ENCODE measurements around the gene SVBP. TPM values are rescaled to one million over a fixed set of nuclear protein-coding genes. Genes with fewer than 3 reads are reported as not detected.
A peak's percentile ranks its signal among the peaks of the same experiment; 100 is the strongest.
"Not testable (repeated sequence)": the region's sequence is repeated elsewhere in the genome, so short reads cannot be mapped to it uniquely, and the experiment has no call there.

SVBP gene
- total RNA-seq, 2 donors from 2014 or later: 15.8 to 30.6 TPM

DNA sequence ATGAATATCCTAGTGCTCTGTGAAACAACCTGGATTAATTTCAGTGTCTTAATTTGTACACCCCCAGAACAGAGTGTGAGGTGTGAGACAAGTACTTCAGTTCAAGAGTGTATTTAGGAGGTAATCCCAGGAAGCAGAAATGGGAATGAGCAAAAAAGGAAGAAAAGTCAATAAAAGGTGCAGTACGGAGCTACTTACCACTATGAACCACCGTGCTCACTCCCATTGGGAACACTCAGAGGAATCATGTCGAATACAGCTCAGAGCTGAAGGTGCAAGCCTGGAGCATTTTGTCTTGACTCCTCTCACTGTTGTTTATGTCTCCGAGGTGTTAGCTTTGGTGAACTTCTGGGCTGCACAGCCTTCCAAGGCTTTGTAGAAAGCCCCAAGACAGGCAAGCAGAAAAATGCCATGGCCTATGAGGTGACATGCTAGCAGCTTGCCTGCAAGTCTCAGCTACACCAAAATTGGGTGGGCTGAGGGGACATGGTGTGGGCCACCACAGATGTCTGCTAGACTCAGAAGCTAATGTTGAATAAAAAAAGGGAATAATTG is 7.4 kb upstream of the SVBP start:
- DNase-seq (ENCODE audit: low spot score in 2 of 2) (no peak), ATAC-seq (no peak)
- Mint-ChIP-seq H3K36me3 (no peaks in the 10 kb centered on the region), H3K27ac (no peak overlapping the region), H3K9me3 (no peaks in the 10 kb centered on the region)

DNA sequence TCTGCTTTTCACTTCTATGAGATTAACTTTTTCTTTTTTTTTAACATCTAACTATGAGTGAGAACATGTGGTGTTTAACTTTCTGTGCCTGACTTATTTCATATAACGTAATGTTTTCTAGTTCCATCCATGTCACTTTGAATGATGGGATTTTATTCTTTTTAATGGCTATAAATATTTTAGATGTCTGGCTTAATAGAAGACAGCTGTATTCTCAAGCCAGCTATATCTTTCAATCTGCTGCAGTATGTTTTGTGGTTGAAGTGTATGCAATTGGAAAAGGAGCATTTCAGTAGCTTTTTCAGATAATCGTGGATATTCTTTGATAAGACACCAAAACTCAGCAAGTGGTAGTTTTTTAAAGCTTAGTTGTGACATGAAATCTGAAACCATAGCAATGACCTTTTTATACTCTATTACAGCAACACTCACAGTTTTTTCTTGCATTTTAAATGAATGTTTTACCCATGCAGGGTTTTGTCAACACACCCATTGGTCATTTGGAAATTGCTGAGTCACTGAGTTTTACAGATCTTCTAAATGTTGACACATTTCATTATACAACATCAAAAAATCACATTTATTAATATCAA is 5.7 kb upstream of the SVBP start:
- Mint-ChIP-seq H3K27ac (no peak overlapping the region), H3K36me3 (no peaks in the 10 kb centered on the region), H3K9me3 (no peaks in the 10 kb centered on the region)
- no peak for DNase-seq (ENCODE audit: low spot score in 2 of 2)
- ATAC-seq: no peak

DNA sequence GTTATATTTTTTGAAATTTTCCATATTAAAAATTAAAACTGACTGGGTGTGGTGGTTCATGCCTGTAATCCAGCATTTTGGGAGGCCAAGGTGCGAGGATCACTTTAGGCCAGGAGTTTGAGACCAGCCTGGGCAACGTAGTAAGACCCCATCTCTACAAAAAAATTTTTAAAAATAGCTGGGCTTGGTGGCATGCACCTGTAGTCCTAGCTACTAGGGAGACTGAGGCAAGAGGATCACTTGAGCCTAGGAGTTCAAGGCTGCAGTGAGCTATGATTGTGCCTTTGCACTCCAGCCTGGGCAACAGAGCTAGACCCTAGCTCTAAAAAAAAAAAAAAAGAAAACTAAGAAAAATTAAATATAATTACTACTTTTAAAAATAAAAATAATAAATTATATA is 4.5 kb upstream of the SVBP start:
- DNase-seq (ENCODE audit: low spot score in 2 of 2) (no peak), ATAC-seq (no peak)
- H3K27ac Mint-ChIP-seq: no peak overlapping the region
- no peaks in the 10 kb centered on the region for H3K36me3 Mint-ChIP-seq
- no peaks in the 10 kb centered on the region for H3K9me3 Mint-ChIP-seq

DNA sequence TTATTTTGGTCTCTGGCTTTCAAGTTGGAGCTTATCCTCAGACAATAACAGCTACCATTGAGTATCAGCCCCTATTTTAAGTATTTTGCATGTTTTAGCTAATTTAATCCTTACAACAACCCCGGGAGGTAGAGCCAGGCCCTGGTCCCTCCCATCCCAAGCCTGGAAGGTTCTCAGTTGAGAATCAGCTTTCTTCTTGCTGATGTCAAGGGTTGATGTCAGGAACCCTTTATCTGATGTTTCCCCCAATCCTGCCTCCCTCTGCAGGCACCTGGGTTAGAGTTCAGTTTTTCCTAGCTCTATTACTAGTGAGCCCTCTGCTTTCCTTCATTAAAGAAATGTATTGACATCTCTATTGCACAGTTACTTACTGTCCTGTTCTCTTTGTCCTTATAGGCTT is 3.6 kb upstream of the SVBP start:
- Mint-ChIP-seq H3K9me3 (no peaks in the 10 kb centered on the region), H3K36me3 (peaks cover 0 to 5% of the 10 kb centered on the region in 2 donors), H3K27ac (no peak overlapping the region)
- DNase-seq (ENCODE audit: low spot score in 2 of 2) (no peak), ATAC-seq (no peak)

DNA sequence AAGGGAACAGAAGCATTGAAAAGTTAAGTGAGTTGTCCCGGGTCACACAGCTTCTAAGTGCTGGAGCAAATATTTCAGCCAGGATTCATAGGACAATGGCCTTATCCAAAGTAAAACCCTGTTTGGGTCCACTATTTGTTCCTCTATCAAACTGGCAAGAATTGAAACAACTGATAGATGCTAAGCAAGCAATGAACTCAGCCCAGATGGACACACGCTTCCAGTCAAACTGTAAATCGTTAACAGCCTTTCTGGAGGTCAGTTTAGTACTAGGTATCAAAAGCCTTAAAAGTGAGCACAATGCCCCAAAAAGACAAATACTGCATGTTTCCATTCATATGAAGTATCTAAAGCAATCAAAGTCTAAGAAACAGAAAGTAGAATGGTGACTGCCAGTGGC is 779 bp upstream of the SVBP start:
- peak overlapping the region in 1 of 2 donors; percentile 80 for H3K27ac Mint-ChIP-seq
- H3K36me3 Mint-ChIP-seq: peaks cover 0 to 5% of the 10 kb centered on the region in 2 donors
- no peaks in the 10 kb centered on the region for H3K9me3 Mint-ChIP-seq
- ATAC-seq (no peak), DNase-seq (ENCODE audit: low spot score in 2 of 2) (no peak)

DNA sequence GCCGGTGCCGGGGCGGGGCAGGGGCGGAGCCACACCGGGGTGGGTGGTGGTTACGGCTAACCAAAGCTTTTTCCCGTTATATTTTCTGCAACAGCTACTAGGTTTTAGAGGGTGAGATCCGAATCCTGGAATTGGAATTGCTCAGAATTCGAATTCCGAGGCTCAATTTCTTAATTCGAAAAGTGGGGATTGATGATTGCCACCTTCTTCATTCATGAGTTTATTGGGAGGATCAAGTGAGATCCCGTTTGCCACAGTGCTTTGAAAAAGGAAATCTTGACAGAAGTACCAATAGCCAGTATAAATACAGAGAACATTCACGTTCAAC is 207 bp upstream of the SVBP start:
- peak overlapping the region in 1 of 2 donors; percentile 80 for H3K27ac Mint-ChIP-seq
- peaks cover 0 to 5% of the 10 kb centered on the region in 2 donors for H3K36me3 Mint-ChIP-seq
- DNase-seq (ENCODE audit: low spot score in 2 of 2) (no peak), ATAC-seq (no peak)
- no peaks in the 10 kb centered on the region for H3K9me3 Mint-ChIP-seq

DNA sequence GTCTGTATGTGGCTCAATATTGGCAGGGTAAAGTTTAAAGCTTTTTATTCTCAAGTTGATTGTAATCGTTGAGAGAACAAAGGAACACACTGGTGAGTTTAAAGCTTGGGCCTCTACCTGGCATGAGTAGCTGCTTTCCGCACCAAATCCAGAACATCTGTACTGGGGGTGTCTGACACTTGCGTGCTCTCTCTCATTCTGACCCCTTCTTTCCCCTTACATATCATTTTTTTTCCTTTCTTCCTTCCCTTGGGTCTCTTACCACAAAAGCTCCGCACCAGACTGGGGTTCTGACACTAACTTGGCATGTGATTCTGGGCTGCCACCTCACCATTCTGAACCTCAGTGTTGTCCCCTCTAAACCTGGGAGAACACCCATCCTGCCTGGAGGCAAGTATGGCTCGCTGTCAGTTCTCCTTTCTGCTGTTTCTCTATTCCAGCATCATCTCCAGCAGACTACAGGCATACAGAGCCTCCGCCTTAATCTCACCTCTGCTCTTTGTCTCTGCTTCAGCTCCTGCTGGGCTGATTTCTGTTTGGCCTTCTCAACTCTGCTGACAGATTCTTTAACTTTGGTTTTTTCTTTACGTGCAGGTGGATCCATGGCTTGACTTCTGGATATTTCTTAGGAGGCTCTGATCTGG is 1.1 kb downstream of the SVBP start:
- H3K9me3 Mint-ChIP-seq: no peaks in the 10 kb centered on the region
- DNase-seq (ENCODE audit: low spot score in 2 of 2) (peak in 1 of 2 donors; percentile 13), ATAC-seq (peak in 1 of 2 donors; percentile 19)
- peak overlapping the region; percentile 30 to 80 for H3K27ac Mint-ChIP-seq
- H3K36me3 Mint-ChIP-seq: peaks cover 5% of the 10 kb centered on the region in 2 donors

DNA sequence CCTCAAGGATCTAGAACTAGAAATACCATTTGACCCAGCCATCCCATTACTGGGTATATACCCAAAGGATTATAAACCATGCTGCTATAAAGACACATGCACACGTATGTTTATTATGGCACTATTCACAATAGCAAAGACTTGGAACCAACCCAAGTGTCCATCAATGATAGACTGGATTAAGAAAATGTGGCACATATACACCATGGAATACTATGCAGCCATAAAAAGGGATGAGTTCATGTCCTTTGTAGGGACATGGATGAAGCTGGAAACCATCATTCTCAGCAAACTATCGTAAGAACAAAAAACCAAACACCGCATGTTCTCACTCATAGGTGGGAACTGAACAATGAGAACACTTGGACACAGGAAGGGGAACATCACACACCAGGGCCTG is 2.4 kb downstream of the SVBP start:
- not testable (repeated sequence) for DNase-seq (ENCODE audit: low spot score in 2 of 2); H3K27ac Mint-ChIP-seq; ATAC-seq; H3K9me3 Mint-ChIP-seq; H3K36me3 Mint-ChIP-seq

DNA sequence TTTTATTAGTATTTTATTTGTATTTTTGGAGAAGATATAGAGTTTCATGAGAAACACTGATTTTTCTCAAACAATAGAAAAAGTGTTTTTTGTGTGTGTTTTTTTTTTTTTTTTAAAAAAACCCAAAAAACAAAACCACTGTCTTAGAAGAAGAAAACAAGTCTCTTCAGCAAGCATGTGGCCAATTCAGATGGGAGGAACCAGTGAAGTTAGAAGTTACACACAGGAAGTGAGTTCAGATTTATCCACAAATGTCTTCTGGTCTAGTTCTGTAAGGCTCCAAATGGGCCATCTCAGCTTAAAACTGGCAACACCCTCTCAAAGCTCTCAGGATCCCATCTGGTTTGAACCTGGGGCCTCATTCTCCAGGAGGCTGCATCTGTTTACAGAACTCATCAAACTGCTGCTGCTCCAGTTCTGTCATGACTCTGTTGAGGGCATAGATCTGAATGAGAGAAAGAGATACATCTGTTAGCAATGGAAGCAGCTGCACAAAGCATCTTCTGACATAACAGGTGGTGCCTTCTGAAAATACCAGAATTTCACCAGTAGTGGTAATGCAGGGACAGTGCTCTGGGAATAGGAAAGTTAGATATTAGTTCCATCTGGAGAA is 10.0 kb downstream of the SVBP start:
- H3K9me3 Mint-ChIP-seq: no peaks in the 10 kb centered on the region
- H3K36me3 Mint-ChIP-seq: peaks cover 5 to 11% of the 10 kb centered on the region in 2 donors
- H3K27ac Mint-ChIP-seq: no peak overlapping the region
- DNase-seq (ENCODE audit: low spot score in 2 of 2) (no peak), ATAC-seq (no peak)

DNA sequence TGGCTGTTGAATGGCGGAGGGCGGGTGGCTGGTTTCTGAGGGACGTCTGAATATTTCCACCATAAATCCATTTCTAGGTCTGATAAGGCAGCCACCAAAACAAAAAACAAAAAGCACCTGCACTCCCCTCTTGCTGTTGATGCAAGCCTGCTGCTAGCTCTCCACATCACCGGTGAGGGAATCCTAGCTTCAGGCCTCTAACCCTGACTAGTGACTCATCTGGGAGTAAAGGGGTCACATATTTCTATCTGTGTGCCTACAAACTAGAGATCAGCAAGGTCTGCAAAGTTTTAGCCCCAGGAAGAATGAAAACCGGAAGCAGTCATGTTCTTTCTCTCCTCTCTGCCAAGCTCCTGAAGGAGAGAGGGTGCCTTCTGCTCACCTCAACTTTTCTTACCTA is 10.6 kb downstream of the SVBP start:
- no peak overlapping the region for H3K27ac Mint-ChIP-seq
- no peaks in the 10 kb centered on the region for H3K9me3 Mint-ChIP-seq
- no peak for DNase-seq (ENCODE audit: low spot score in 2 of 2)
- H3K36me3 Mint-ChIP-seq: peaks cover 3 to 11% of the 10 kb centered on the region in 2 donors
- no peak for ATAC-seq

DNA sequence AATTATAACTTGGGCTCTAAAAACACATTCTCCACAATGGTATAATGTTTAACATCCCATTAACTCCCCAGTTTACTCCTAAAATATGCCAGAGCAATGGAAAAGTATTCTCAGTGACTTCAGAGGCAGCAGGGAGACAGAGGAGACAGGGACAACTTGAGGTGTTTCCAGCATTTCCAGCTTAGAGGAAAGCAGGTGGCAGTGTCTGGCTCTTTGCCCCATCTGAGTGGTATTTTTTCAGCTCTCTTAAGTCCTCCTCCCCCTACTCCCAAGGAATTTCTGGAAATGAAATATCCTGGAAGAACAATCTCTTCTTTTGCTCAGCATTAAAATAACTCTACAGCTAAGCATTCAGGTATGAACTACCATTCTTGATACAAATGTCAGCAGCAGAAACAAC is 11.0 kb downstream of the SVBP start:
- no peak overlapping the region for H3K27ac Mint-ChIP-seq
- no peak for DNase-seq (ENCODE audit: low spot score in 2 of 2)
- no peak for ATAC-seq
- no peaks in the 10 kb centered on the region for H3K9me3 Mint-ChIP-seq
- peaks cover 0 to 11% of the 10 kb centered on the region in 2 donors for H3K36me3 Mint-ChIP-seq

DNA sequence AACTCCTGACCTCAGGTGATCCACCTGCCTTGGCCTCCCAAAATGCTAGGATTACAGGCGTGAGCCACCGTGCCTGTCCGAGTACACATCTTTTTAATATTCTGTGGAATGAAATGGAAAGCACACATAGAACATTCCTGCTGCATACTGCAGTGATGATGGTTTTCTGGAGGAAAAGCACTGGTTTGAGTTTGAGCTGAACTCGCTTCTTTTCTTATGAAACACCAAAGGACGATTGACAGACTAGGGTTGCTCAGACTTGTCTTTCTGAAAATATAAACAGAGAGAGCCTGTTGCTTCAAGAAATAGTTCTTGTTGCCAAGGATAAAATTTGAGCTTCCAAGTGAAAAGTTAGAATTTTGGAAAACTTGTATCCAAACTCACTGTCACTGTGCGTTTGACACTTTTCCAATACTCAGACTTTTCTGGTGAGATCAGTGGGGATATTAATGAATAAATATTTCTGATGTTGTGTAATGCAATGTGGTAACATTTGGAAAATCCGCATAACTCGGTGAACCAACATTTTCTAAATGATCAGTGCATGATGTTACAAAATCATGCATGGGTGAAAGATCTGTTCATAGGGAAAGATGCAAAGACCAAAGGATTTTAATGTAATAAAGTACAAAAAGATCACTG is 15.2 kb downstream of the SVBP start:
- H3K27ac Mint-ChIP-seq: no peak overlapping the region
- ATAC-seq: no peak
- no peaks in the 10 kb centered on the region for H3K9me3 Mint-ChIP-seq
- no peak for DNase-seq (ENCODE audit: low spot score in 2 of 2)
- H3K36me3 Mint-ChIP-seq: peaks cover 0 to 11% of the 10 kb centered on the region in 2 donors

DNA sequence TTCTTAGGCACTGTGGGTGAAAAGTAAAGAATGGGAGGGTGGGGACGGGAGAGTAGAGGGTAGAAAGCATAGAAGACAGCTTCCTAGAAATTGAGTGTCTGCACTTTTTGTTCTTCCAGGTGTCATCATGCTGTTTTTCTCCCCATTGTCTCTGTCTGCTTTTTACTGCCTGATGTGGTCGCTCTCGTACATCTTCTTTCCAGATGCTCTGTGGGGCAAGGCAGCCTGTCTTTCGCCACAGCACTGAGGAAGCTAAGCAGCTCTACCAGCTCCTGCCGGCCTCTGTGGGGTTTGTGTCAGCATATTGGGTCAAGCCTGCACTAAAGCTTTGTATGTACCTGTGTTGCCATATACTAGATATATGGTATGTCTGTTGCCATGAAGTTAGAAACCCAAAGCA is 19.2 kb downstream of the SVBP start:
- no peak overlapping the region for H3K27ac Mint-ChIP-seq
- DNase-seq (ENCODE audit: low spot score in 2 of 2) (no peak), ATAC-seq (no peak)
- no peaks in the 10 kb centered on the region for H3K36me3 Mint-ChIP-seq
- no peaks in the 10 kb centered on the region for H3K9me3 Mint-ChIP-seq

DNA sequence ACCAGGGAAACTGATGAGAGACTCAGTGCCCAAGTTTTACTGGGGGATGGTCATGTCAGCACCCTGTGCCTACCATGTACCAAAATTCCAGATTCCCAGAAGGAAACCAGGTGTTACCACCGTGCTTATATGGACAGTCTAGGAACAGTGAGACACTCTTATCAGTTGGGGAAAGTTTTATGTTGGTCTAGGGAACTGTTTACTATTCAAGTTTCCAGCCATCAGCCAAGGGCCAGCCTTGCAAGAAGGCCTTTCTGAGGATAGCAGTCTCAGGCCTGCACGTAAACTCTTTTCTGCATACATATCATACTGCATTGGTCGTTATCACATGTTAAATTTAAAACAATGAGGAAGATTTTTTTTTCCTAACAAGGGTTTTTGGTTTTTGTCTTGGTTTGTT is 19.8 kb downstream of the SVBP start:
- H3K27ac Mint-ChIP-seq: no peak overlapping the region
- no peaks in the 10 kb centered on the region for H3K36me3 Mint-ChIP-seq
- ATAC-seq: no peak
- no peaks in the 10 kb centered on the region for H3K9me3 Mint-ChIP-seq
- no peak for DNase-seq (ENCODE audit: low spot score in 2 of 2)

DNA sequence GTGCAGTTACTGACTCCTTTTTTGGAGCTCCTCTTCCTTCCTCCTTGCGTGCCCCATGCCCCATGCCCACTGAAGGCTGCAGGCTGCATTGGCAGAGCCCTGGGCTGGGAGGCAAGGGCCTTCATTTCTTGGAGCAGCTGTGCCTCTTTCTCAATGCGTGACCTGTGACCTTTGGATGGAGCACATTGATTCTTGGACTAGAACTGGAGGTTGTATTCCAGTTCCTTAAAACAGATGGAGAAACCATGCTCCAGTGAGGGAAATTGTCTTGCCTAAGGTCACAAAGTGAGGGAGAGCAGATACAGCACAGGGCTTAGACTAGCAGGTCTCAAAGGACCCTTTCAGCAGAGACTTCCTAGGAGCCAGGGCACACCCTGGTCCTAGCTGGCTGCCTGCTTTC is 23.4 kb downstream of the SVBP start:
- DNase-seq (ENCODE audit: low spot score in 2 of 2) (no peak), ATAC-seq (no peak)
- no peak overlapping the region for H3K27ac Mint-ChIP-seq
- H3K36me3 Mint-ChIP-seq: no peaks in the 10 kb centered on the region
- no peaks in the 10 kb centered on the region for H3K9me3 Mint-ChIP-seq

DNA sequence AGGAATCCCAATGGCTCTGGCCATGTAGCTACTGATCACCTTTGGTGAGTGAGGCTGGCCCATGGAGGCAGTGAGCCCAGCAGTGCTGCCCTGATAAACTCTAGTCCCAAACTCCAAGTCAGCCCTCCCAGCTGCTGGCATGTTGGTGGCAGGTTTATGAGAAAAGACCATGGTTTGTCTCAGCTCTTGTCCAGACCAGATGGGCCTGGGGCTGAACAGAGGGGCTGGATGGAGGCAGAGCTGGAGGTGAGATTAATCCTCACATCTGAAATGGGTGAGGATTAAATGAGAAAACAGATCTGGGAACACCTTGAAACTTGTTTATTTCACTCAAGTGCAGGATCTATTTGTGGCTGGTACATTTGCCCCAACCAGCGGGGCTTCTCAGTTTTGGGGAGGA is 29.2 kb downstream of the SVBP start:
- H3K9me3 Mint-ChIP-seq: no peaks in the 10 kb centered on the region
- DNase-seq (ENCODE audit: low spot score in 2 of 2): no peak

DNA sequence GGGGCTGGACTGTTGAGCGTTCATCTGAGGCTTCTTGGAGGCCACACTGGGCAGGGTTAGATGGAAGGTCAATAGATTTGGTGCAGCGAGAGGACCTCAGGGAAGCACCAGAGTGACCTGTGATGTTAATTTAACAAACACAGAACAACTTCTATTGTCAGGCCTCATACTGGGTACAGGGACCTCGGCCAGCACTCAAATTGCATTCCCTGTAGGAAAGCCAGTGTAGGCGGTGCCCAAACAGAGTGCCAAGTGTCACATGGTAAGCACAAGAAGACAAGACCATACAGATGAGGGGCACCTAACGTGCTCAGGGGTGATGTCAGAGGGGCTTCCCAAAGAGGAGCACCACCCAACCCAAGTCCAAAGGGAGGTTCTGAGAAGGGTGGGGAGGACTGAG is 31.1 kb downstream of the SVBP start:
- ATAC-seq: no peak
- DNase-seq (ENCODE audit: low spot score in 2 of 2): no peak
- Mint-ChIP-seq H3K9me3 (no peaks in the 10 kb centered on the region), H3K36me3 (peaks cover 0 to 9% of the 10 kb centered on the region in 2 donors), H3K27ac (peak overlapping the region; percentile 16 to 74)

More for the DNA sequence above, 29.2 kb downstream of the SVBP start:
- Mint-ChIP-seq H3K27ac (peak overlapping the region in 1 of 2 donors; percentile 10), H3K36me3 (no peaks in the 10 kb centered on the region)
- no peak for ATAC-seq

All from activated naive CD4-positive, alpha-beta T cell treated with anti-CD3 and anti-CD28 coated beads, Interleukin-2, amount 50 U/mL, for 72 hours (primary cell).